WERI-Rb-1 (cell line): ENCODE results near the gene PSMD13.

ENCODE experiments used
- DNase-seq: peaks from one replicate; pipeline ENCODE4 v3.0.0-alpha.2; 2020
- H3K27ac ChIP-seq: fragments of 250-450 bp; sonication (Bioruptor Pico); 2 replicates; pipeline ENCODE4 v1.5.1; 2020; ENCODE audit warnings: mild to moderate bottlenecking, moderate library complexity
- H3K27me3 ChIP-seq: fragments of 250-450 bp; sonication (Bioruptor Pico); 2 replicates; pipeline ENCODE4 v1.5.1; 2021; ENCODE audit warnings: mild to moderate bottlenecking, low read depth, moderate library complexity; ENCODE audit not compliant: insufficient read depth, severe bottlenecking
- H3K36me3 ChIP-seq: fragments of 250-450 bp; sonication (Bioruptor Pico); 2 replicates; pipeline ENCODE4 v1.5.1; 2020; ENCODE audit warnings: mild to moderate bottlenecking, moderate library complexity
- H3K4me3 ChIP-seq: 2 replicates; pipeline ENCODE4 v1.5.1; 2011; ENCODE audit warnings: low read depth, mild to moderate bottlenecking, control low read depth, low read length
- H3K9me3 ChIP-seq: fragments of 250-450 bp; sonication (Bioruptor Pico); 2 replicates; pipeline ENCODE4 v1.5.1; 2021; ENCODE audit warnings: mild to moderate bottlenecking, moderate library complexity; ENCODE audit not compliant: severe bottlenecking
- TF ChIP-seq, protein P1 (sequence below): IDR thresholded peaks from 2 replicates; pipeline ENCODE4 v1.5.1; 2011; ENCODE audit warnings: low read depth, mild to moderate bottlenecking, control low read depth, inconsistent platforms, low read length

The PSMD13 gene

DNA sequence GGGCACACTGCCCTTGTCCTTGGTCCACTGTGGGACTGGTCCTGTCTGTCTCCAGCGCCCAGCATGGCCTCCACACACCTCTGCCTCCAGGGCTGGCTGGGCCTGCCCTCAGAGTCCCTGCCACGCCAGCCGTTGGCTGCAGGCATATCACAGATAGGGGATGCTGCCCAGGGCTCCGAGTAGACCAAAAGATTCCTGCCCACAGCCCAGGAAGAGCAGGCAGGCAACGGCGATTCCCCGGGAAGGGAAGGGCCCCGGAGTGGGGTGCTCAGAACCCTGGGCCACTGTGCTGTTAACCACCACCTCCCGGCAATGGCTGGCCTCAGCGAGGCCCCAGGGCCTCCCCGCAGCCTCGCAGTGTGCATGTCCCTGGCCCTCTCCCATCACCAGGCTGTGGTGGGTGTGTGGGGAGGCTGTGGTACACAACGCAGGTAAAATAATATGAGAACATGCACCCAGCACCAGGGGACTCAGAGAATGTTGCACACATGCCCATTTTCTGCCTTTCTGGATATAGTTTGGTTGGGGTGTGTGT is 60.3 kb downstream of the PSMD13 start:
- Histone ChIP-seq H3K4me3 (no peak overlapping the region), H3K27ac (no peak overlapping the region), H3K9me3 (no peaks in the 10 kb centered on the region), H3K27me3 (no peaks in the 10 kb centered on the region), H3K36me3 (no peaks in the 10 kb centered on the region)
- TF ChIP-seq, protein P1, sequence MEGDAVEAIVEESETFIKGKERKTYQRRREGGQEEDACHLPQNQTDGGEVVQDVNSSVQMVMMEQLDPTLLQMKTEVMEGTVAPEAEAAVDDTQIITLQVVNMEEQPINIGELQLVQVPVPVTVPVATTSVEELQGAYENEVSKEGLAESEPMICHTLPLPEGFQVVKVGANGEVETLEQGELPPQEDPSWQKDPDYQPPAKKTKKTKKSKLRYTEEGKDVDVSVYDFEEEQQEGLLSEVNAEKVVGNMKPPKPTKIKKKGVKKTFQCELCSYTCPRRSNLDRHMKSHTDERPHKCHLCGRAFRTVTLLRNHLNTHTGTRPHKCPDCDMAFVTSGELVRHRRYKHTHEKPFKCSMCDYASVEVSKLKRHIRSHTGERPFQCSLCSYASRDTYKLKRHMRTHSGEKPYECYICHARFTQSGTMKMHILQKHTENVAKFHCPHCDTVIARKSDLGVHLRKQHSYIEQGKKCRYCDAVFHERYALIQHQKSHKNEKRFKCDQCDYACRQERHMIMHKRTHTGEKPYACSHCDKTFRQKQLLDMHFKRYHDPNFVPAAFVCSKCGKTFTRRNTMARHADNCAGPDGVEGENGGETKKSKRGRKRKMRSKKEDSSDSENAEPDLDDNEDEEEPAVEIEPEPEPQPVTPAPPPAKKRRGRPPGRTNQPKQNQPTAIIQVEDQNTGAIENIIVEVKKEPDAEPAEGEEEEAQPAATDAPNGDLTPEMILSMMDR, result no peak
- no peak for DNase-seq

DNA sequence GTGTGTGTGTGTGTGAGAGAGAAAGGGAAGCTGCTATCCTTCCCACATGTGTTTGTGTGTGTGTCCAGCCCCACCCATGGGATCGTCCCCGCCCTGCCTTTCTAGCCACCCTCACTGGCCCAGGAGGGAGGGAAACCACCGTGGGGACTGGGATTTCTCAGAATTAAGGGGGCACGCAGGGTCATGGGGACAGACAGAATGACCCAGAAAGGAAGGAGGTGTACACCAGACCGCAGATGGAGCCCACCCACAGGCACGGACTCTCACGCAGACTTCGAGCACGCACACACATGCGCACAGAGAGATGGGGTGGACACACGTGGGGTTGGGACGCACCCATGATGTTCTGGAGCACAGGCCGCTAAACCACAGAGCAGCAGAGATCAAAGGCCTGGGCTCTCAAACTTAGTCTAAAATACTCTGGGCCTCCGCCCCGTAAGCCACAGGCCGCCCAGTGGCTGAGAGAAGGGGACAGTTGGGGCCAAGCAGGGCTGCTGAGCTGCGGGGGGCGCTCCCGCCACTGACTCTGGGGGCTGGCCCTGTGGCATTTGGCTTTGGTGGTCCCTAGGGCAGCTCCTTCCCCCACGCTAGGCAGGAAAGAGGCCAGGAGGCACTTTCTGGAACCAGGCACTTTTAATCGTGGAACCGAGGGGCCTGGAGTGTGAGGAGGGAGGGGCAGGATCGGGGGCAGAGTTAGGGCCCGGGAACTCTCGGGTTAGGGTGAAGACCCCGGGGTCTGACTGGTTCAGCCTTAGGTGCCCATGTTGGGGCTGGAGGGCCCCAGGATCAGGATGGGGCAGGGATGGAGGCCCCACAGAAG is 61.0 kb downstream of the PSMD13 start:
- TF ChIP-seq, protein P1, result no peak
- H3K27ac ChIP-seq, result no peak overlapping the region

DNA sequence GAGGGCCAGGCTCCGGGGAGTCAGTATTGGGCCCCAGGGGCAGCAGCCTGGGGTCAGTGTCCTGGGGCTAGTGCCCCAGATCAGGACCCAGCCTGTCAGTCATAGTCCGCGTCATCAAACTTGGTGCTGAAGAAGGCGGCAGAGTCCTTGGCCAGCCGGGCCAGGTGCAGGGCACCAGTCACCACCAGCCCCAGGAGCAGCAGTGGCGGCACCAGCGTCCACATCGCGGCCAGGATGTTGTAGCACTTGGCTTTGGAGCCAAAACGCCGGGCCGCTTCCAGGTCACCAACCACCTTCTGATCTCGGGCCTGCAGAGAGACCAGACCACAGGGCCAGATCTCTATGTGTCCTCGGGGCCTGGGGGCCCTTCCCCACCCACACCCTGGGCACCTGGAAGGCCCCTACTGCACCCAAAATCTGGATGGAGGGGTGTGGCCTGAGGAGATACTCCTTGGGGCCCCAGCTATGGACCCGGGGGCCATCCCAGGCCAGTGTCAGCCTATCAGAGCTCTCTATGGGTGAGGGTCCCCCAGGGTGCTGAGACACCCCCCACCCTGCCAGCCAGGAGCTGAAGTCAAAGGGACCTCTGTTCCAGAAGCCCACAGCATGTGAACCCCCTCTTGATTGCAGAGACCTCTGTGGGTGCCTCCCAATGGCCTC is 61.8 kb downstream of the PSMD13 start:
- H3K27ac ChIP-seq, result no peak overlapping the region
- TF ChIP-seq, protein P1, result no peak
- no peak overlapping the region for H3K4me3 ChIP-seq
- peak; percentile 3 for DNase-seq
- no peaks in the 10 kb centered on the region for H3K36me3 ChIP-seq
- no peaks in the 10 kb centered on the region for H3K9me3 ChIP-seq
- no peaks in the 10 kb centered on the region for H3K27me3 ChIP-seq

More for the DNA sequence above, 61.0 kb downstream of the PSMD13 start:
- Histone ChIP-seq H3K36me3 (no peaks in the 10 kb centered on the region), H3K4me3 (no peak overlapping the region), H3K27me3 (no peaks in the 10 kb centered on the region), H3K9me3 (no peaks in the 10 kb centered on the region)
- no peak for DNase-seq

DNA sequence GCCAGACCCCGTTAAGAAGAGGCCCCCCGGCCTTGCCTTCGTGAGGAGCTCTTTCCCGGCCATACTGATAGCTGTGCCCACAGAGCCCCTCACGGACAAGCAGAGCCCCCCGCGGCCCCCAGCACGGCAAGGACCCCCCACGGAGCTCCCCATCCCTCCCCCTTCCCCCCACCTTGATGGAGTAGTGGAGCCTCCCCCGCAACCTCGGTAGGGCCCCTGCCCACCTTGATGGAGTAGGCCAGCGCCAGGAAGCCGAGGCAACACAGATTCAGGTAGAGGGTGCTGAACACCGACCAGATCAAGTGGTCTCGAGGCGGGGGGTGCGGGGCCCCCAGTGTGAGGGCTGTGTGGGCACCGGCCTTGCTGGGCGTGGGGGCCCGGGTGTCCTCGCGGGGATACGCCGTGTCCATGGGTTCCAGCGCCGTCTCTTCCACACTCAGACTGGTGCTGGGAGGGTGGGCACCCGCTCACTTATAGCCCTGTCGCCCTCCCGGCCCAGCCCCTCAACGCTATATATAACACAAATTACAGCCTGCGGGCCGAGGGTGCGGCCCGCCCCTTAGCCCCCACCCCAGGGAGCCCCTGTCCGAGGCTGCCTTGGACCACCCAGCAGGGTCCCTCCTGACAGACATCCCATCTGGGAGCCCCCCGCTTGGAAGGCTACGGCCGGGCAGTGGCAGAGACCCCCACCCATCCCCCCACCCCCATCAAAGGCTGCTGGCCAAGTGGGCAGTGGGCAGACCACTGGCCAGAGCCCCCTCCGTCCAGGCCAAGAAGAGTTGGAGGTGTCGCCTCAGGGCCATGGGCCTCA is 62.5 kb downstream of the PSMD13 start, which contains the start of gene IFITM5:
IFITM5 (minus strand) TSS at position 446 of the 811 bp plus-strand sequence; CDS start at position 410, 36 bp downstream.
- DNase-seq, result no peak
- TF ChIP-seq, protein P1, result no peak
- no peaks in the 10 kb centered on the region for H3K9me3 ChIP-seq
- H3K4me3 ChIP-seq, result no peak within 1 kb of the TSS
- no peak within 1 kb of the TSS for H3K27ac ChIP-seq
- no peaks in the 10 kb centered on the region for H3K27me3 ChIP-seq
- H3K36me3 ChIP-seq, result no peaks in the 10 kb centered on the region

DNA sequence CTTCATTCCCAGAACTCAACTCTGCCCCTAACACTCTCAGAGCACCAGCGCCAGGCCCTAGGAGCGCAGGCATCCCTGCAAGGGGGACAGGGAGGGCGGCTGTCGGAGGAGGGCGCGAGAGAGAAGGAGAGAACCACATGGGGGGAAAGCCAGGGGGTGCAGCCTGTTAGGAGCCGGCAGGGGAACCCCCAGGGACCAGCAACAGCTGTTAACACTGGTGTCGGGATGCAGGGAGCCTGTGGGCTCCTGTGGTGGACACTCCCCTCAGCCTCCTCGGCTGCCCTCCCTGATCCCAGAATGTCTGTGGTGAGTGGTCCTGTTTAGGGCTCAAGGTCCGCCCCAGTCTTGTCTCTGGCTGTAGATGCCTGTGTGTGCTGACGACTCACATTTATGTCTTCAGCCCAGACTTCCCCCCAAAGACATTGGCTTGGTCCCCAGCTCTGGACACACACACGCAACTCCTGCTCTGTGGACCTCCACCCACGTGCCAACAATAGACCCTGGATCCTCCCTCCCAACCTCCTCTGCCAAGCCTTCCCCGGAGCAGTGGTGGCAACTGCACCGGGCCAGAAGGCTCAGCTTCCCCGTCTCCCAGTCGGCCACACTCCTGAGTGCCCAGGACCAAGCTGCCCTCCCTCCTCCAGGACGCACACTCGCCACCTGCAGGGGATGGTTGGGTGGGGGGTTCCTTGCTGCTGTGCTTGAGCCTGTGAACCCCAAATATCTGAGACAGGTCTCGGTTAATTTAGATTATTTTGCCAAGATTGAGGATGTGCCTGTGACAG is 63.4 kb downstream of the PSMD13 start:
- H3K27ac ChIP-seq, result no peak overlapping the region
- no peak for DNase-seq
- H3K4me3 ChIP-seq, result no peak overlapping the region
- TF ChIP-seq, protein P1, result 0 out of 2 replicates have a peak, but pooled peaks have one; percentile 11
- H3K9me3 ChIP-seq, result no peaks in the 10 kb centered on the region
- no peaks in the 10 kb centered on the region for H3K36me3 ChIP-seq
- H3K27me3 ChIP-seq, result no peaks in the 10 kb centered on the region
